Stimulated activated CD4-positive, alpha-beta T cell treated with anti-CD3 and anti-CD28 coated beads, Interleukin-4, amount 100 ng/mL, for 1 hour (primary cell): Measurements from ENCODE around the gene COX19.
A peak's percentile ranks its signal among the peaks of the same experiment; 100 is the strongest.
"Not testable (repeated sequence)": the region's sequence is repeated elsewhere in the genome, so short reads cannot be mapped to it uniquely, and the experiment has no call there.

Experiments
- DNase-seq: peaks from one replicate; pipeline ENCODE4 v3.0.0-alpha.2; 2020

COX19 gene

DNA sequence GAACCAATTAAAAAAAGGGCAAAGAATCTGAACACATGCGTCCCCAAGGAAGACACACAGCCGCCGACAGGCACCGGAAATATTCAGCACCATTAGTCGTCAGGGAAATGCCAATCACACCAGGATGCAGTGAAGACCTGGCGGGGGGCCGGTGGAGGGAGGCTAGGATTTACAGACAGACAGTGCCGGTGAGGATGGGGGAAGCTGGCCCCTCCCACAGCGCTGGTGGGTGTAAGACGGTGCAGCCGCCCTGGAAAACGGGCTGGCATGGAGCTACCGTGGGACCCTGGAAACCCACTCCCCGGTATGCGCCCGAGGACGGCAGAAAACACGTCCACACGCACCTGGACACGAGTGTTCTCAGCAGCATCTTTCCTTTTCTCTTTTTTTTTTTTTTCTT is 16.1 kb downstream of the COX19 start:
- no peak for DNase-seq

DNA sequence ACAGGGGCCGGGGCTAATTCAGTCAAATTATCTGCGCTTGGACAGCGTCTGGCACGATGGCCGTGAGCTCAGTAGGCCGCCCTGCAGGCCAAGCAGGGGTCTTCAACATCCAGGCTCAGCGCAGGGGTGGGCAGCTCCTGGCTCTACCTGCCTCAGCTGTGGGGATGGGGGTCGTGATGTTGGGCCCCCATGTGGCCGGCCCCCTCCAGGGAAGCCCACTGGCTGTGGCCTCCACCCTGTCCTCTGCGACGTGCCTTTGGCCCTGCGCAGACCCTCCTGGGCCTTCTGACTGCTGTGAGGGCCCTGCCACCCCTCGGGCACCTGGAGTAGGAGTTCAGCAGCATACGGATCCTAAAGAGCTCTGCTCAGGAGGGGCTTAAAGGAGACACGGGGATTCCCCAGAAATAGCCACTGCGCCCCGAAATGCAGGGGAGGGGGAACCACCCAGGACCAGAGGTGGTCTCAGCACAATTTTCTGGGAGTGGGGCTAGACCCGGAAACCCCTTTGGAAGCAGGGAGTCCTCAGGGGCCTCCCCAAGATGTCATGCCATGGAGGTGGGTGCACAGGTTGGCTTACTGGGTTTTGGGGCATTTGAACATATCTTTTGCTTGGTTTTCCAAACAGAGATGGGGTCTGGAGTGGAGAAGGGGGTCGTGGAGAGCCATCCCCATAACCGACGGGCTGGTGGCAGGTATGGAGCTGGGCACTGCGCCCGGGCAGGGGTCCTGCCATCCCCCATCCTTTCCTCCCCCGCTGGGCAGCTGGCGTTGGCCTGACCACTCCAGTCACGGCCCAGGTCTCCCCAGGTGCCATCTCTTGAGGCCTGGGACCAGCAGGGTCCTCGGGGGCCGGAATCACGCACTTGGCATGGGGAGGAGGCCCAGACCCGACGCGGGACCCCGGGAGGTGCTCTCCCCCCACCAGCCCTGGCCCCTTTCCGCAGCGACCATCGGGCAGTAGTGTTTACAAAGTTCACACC is 16.8 kb downstream of the COX19 start:
- no peak for DNase-seq

GRCh38 chr7:957418-958220 is 17.7 kb downstream of the COX19 start:
- DNase-seq, result no peak

- no peak for DNase-seq
These were observed 19.3 kb downstream of the COX19 start for GRCh38 chr7:956031-956430.

DNA sequence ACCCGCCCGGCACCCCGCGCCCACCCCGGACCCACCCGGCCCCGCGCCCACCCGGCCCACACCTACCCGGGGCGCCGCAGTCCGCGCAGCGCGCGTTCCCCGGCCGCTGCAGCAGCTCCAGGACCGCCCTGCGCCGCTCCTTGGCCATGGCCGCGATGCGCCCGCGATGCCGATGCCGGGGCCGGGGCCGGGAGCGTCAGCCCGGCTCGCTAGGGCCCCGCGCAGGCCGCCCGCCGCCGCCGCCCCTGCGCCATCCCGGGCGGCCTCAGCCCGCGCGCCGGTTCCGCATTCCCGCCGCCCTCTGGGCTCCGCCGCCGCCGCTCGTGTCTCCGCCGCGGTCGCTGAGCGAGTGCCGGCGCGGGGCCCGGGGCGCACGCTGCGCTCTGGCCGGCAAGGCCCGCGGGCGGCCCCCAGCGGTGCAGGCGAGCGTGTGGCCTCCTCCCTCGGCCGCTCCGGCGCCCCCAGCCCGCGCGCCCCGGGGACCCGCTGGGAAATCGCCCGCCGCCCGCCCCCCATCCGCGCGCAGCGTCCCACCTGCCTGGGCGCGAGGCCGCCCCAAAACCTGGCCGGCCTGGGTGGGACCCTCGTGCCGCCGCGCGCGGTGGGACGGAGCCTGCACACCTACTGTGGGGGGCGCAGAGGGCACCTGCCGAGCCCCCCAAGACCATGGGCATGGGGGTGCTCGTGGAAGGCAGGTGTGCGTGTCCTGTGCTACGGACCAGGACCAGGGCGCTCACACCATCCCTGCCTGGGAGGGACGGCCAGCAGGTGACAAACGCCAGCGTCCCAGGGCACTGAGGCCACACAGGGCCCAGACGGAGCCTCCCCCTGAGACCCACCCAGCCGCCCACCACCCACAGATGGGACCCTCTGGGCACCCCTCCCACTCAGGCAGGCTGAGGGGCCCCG is 20.8 kb downstream of the COX19 start, which contains the start of gene ADAP1:
ADAP1 (minus strand) TSS at position 351 of the 909 bp plus-strand sequence; CDS start at position 148, 203 bp downstream.
- DNase-seq, result peak; percentile 68

GRCh38 chr7:953547-954327 is 21.6 kb downstream of the COX19 start:
- no peak for DNase-seq

DNA sequence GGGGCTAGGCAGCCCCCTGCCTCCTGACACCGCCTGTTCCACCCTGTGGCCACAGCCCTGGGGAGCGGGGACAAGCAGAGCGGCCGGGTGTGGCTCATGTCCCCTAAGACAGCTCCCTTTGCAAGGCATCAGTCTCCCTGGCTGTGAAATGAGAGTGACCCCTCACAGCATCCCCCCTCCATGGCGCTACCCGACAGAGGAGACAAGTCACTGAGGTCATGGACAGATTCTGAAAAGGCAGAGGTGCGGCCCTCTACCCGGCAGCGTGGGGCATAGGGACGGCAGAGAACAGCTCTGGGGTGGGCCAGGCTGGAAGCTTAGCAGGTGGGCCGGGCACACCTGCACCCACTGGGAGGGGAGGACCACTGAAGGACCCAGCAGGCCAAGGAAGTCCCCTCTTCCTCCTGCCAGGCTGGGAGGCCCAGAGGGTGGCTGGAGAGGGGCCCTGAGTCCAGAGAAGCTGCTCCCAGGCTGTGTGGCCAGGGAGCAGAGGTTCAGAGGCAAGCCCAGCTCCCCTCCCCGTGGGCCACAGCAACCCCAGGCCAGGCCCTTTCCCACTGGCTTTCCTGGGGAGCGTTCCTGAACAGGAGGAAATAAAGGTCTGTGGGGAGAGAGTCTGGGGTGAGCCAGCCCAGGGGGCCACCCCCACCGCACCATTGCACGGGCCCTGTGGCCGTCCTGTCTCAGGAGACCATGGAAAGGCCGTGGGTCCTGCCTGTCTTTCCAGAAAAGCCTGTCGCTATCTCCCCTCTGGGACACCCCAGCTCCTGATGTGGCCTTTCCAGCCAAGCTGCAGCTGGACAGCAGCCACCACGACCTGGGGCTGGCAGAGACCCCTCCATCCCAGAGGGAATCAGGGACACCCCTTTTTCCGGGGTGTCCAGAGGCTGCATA is 22.6 kb downstream of the COX19 start:
- no peak for DNase-seq

GRCh38 chr7:951881-952547 is 23.3 kb downstream of the COX19 start:
- no peak for DNase-seq

- DNase-seq, result no peak
These were observed 26.1 kb downstream of the COX19 start for GRCh38 chr7:949021-949934.

DNA sequence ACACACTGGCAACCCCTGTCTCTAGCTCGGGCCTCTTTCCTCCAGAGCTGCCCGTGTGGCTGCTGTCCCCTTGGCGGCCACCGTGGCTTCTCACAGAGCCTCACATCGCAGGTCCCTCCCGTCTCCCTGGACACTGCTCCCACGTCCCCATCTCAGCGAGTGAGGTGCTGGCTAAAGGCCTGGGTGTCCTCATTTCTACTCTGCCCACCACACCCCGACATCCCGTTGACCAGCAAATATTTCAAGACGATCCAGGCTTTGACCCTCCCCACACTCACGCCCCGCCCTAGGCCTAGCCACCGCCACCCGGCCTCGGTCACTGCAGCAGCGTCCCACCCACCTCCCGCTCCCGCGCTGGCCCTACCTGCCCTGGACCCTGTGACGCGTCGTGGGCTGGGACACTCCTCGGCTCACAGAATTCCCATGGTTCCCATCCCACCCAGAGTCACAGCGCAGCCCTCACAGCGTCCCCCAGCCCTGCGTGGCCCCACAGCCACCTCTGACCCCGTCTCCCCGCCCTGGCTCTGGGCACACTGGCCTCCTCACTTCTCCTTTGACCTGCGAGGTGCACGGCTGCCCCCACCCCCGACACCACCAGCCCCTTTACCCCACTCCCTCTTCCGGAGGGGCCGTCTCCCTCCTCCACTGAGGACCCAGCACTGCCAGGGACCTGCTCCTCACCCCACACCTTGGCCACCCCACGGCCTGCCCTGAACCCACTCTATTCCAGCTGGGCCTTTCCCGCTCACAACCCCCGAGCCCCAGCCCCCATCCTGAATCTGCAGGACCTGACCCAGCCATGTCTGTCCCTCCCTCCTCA is 27.7 kb downstream of the COX19 start:
- DNase-seq, result no peak

DNA sequence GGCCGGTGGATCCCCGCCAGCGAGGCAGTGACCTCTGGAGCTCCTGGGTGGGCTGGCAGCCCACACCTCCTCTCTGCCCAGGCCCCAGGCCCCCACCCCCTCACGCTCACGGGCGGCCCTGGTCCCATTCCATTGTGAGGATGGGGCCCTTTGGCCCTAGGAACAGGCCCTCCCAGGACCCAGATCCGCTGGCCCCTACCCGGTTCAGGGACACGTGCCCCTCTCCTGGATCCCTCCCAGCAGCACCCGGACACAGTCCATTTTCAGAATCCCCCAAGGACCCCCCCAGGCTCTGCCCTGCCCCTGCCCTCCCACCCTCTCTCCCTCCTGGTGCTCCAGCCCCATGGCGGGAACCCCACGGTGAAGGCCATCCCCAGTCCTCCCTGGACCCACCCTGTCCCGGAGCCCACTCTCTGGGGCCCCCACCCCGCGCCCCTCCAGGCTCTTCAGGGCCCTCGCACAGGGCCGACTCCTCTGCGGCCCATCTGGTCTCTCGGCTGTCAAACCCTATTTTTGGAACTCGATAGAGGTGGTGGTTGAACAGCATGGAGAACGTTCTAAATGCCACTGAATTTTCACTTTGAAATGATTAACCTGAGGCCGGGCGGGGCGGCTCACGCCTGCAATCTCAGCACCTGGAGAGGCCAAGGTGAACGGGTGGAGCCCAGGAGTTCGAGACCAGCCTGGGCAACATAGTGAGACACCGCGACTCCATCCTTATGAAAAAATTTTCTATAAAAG is 28.9 kb downstream of the COX19 start:
- DNase-seq, result no peak

DNA sequence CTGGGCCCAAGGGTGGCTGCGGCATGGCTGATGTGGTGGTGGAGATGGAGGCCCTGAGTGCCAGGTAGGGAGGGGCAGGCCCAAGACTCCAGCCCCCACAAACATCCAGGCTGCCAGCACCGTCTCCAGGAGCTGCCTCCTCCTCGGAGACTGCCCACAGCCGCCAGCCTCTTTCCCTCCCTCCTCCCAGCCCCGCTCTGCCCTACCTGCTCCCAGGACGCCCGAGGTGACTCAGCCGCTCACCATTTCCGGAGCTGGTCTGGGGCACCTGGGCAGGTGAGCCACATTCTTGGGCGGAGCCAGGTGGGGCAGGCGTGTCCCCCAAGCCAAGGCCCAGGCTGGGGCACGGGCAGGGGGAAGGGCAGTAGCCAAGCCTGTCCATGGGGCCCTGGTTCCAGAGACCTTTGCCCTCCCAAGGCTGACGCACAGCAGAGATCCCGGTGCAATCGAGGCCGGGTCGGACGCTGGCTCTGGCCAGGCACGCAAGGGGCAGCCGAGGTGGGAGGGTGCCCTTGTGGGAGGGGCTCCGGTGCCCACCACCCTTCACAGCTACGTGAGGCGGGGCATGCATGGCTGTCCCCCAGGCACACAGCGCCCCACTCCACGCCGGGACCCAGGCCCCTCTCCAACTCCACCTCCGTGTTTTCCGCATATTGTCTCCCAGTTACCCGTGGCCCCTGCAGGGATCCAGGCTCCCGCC is 29.6 kb downstream of the COX19 start:
- DNase-seq, result no peak

GRCh38 chr7:945147-945555 is 30.2 kb downstream of the COX19 start:
- DNase-seq, result no peak

GRCh38 chr7:944744-945143 is 30.6 kb downstream of the COX19 start:
- no peak for DNase-seq

DNA sequence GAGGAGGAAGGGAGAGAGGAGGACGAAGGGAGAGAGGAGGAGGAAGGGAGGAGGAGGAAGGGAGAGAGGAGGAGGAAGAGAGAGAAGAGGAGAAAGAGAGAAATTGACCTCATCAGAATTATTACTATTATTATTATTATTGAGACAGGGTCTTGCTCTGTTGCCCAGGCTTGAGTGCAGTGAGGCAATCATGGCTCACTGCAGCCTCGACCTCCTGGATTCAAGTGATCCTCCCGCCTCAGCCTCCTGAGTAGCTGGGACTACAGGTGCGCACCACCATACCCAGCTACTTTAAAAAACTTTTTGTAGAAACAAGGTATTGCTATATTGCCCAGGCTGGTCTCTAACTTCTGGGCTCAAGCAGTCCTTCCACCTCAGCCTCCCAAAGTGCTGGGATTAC is 31.6 kb downstream of the COX19 start:
- not testable (repeated sequence) for DNase-seq

- no peak for DNase-seq
These were observed 34.5 kb downstream of the COX19 start for GRCh38 chr7:940599-941408.
